Pancreas (tissue), 8 donors: ENCODE results near the gene LRRC37A3. TPM values are rescaled to one million over a fixed set of nuclear protein-coding genes. Genes with fewer than 3 reads are reported as not detected.

Source experiments
- polyA plus RNA-seq, 2 donors: library from polyadenylated mRNA; stranded (reverse); fragments of 200-250 nt; gene quantifications; one replicate each; pipeline ENCODE4 v1.2.3, GENCODE V29; 2013
- total RNA-seq, 6 donors: library from RNA; stranded (reverse); fragmentation: NEBNext Ultra II Directional in 4 of 6; extraction: Animal tissue kit (Norgen Biotek cat#: 25700) in 4 of 6; gene quantifications; one replicate each; pipeline versions ENCODE4 v1.2.1 to v1.2.4, GENCODE V29; 2021 to 2023
- donor health status: healthy with polysubstance abuse.
- donor health status: DM: no; HTN: no; CAD: no; lungs with moderate emphysema.
- donor health status: DM: no; HTN: no; CAD: no.
- donor health status: Bipolar disorder and iron deficiency.
- donor health status: DM: yes; HTN: yes; CAD: no.
- donor health status: DM: no; HTN: no; CAD: no.
- donor health status: DM: no; HTN: no; CAD: no.
- donor health status: DM: yes; HTN: yes; CAD: no.

Gene LRRC37A3
- total and polyA plus RNA-seq, 8 donors, result 2.9 to 12.1 (median 7.8) TPM

Other genes with a start within 250 kb of the LRRC37A3 start
- gene GNA13, start 137.3 kb upstream of the LRRC37A3 start, total RNA-seq, result 10 to 100 TPM; 10.9 to 22.2 (median 13.2) TPM
- gene GNA13, start 137.3 kb upstream of the LRRC37A3 start, polyA plus RNA-seq, result 1 to 10 TPM; 4.9 to 7.7 TPM
- 1 to 10 TPM; 1.2 to 5.5 (median 2.7) TPM for gene RGS9, start 217.9 kb upstream of the LRRC37A3 start, total RNA-seq
- gene RGS9, start 217.9 kb upstream of the LRRC37A3 start, polyA plus RNA-seq, result 10 to 100 TPM in 1 of 2 donors, 1 to 10 TPM in 1; 7.1 to 13.9 TPM